Fibroblast of skin of abdomen (primary cell): Measurements from ENCODE around the gene CHST6.
"Not testable (repeated sequence)": the region's sequence is repeated elsewhere in the genome, so short reads cannot be mapped to it uniquely, and the experiment has no call there.

Experiments
- DNase-seq: peaks from one replicate; pipeline ENCODE4 v3.0.0-alpha.2; 2013

Gene CHST6

DNA sequence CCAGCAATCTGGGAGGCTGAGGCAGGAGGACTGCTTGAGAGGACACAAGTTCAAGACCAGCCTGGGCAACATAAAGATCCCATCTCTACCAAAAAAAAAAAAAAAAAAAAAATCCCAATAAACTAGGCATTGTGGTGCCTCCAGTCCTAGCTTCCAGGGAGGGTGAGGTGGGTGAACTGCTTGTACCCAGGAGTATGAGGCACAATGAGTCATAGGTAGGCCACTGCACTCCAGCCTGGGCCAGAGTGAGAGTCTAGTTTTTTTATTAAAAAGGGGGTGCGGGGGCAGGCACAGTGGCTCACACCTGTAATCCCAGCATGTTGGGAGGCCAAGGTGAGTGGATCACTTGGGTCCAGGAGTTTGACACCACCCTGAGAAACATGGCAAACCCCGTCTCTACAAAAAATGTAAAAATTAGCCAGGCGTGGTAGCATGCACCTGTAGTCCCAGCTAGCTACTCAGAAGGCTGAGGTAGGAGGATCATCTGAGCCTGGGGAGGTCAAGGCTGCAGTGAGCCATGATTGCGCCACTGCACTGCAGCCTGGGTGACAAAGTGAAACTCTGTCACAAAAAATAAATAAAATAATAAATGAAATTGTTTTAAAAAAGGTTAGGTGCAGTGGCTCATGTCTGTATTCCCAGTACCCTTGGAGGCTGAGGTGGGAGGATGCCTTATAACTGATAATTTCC is 7.8 kb upstream of the CHST6 start:
- DNase-seq: no peak

GRCh38 chr16:75501820-75502219 is 6.6 kb upstream of the CHST6 start:
- DNase-seq: peak; percentile 38

DNA sequence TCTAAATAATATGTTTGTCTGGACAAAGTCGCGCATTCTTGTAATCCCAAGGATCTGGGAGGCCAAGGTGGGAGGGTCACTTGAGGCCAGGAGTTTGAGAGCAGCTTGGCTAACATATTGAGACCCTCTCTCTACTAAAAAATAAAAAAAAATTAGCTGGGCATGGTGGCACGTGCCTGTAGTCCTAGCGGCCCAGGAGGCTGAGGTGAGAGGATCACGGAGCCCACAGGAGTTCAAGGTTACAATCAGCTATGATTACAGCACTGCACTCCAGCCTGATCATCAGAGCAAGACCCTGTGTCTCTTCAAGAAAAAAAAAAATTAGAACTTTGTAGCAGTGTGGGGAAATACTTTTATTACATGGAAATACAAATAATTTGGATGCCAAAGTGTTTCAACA is 6.1 kb upstream of the CHST6 start:
- no peak for DNase-seq

- DNase-seq: not testable (repeated sequence)
Observed at GRCh38 chr16:75498605-75499322, 3.5 kb upstream of the CHST6 start.

DNA sequence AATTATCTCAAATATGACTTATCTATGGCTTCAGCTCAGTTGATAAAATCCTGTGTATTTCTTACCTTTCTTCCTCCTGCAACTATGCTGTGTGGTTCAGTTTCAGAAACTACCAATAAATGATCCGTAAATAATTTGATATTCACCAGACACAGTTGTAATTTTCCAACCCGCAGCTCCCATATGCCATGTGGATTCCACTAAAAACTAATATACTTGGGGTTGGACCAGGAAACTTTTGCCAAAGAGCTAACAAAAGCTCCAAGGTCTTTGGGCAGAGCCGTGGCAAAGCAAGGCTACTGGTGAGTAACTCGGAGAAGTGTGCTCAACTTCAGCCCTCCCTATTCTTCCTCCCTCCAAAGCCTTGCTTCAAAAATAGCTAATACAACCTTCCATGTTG is 2.3 kb upstream of the CHST6 start:
- DNase-seq: no peak

DNA sequence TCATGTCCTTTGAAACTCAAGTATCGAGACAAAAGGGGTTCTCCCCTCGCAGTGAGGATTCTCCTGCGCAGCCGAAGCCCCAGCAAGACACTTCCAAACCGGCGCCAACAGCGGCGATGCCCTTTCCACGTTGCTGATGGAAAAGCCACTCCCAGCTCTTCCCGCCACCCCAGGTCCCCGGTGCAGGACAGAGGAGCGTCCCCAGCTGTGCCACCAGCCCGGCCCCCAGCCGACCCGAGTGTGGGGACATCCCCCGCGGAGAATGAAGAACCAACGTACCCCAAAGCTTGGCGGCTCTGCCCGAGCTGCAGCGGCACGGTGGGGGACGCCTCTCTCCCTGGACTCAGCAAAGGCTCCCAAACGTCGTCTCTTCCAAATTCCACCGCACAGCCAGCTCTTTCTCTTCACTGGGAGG is 573 bp downstream of the CHST6 start:
- DNase-seq: no peak

- DNase-seq: no peak
Observed at GRCh38 chr16:75494184-75494583, 1.1 kb downstream of the CHST6 start.

GRCh38 chr16:75491876-75492275 is 3.4 kb downstream of the CHST6 start:
- DNase-seq: no peak

DNA sequence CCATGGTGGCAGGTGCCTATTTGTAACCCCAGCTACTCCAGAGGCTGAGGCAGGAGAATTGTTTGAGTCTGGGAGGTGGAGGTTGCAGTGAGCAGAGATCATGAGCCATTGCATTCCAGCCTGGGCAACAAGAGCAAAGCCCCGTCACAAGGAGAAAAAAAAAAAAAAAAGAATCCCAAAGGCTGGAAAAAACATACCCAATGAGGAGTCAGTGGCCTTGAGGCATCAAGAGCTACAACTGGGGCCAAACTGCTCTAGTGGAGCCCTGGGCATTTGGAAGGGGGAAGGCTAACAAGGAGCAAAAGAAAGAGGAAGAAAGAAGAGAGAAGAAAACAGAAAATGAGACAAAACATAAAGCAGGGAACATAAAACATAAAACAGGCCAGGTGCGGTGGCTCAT is 6.9 kb downstream of the CHST6 start:
- DNase-seq: no peak

- DNase-seq: no peak
Observed at GRCh38 chr16:75486676-75487313, 8.4 kb downstream of the CHST6 start.

DNA sequence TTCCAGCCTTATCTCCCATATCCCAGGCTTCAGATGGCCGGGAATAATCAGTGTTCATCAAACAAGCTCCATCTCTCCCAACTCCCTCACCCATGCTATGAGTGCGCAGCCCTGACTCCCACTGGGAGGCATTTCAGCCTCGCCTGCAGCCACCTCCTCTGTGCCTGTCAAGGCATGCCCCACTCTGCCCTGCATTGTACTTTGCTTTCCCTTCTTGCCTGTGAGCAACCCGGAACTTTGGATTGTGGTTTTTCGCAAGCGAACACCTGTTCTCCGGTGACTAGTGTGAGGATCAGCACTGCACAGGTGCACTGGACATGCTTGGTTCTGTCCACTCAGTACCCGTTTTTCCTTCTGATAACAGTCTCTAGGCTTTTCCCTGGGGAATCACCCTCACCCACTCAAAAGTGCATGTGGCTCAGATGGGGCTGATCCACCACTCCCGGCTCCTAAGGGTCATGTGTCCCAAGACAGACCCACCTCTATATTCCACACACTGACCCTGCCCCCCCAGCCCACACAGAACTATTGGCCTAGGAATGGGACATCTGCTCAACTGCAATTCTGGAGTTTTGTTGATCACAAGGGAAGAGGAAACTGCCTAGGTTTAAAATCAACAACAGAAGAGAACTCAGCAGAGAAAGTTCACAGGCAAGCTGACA is 9.1 kb downstream of the CHST6 start:
- DNase-seq: no peak

GRCh38 chr16:75485230-75486013 is 9.8 kb downstream of the CHST6 start:
- no peak for DNase-seq

DNA sequence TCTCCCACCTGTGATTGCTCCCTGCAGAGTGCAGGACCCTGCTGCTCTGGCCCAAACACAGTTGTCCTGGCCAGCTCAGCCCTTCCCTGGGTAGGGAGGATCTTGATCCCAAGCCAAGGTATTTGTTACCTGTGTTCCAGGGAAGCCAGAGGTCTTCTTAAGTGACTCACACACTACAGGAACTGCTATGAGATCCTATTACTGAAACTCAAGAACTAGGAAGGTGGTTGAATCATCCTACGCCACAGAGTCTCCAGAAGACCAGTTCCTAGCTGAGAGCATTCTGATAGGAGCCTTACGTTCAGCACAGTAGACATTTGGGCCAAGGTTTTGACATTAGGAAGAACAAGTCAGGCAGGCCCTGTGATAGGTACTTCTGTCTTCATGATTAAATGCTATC is 12.0 kb downstream of the CHST6 start:
- DNase-seq: no peak

DNA sequence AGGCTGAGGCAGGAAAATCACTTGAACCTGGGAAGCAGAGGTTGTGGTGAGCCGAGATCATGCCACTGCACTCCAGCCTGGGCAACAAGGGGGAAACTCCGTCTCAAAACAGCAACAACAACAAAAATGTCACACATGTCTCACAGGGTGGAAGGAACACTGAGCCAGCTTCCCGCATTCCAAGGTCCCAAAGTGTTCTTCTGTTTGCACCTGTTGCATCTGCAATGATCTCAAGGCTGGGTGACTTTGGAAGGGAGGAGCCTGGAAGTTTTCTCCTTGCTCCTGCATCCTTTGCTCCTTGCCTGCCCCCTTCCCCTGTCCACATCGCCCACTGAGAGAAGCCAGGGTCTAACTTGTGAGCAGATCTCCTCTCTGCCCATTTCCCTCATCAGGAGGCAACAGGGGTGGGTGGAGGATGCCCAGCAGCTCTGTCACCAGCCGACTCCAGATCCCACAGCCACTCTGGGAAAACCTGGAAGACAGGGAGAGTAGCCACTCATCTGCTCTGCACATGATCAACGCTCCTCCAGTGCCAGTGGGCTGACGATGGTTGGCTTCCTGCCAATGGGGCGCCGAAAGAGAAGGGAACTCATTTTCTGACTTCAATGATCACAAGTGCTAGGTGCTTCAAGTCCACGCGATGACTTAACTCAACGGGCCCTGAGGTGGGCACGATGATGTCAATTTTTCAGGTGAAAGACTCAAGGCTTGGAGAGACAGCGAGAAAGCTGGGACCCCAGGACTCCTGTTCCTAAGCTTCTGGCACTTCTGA is 12.6 kb downstream of the CHST6 start:
- DNase-seq: no peak

DNA sequence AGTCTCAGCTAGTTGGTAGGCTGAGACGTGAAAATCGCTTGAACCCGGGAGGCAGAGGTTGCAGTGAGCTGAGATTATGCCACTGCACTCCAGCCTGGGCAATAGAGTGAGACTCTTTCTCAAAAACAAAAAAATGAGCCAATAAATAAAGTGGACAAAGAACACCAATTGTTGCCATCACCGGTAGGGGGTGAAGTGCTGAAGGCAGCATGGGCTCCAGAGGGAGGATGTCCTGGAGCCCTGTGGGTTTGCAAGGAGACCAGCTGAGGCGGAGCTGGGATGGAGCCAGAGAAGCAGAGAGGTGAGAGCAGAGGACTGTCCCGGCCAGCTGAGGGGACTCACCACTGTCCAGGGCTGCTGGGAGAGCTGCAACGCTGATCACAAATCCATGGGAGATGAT is 13.8 kb downstream of the CHST6 start:
- DNase-seq: no peak

- DNase-seq: no peak
Observed at GRCh38 chr16:75479421-75479990, 15.7 kb downstream of the CHST6 start.

DNA sequence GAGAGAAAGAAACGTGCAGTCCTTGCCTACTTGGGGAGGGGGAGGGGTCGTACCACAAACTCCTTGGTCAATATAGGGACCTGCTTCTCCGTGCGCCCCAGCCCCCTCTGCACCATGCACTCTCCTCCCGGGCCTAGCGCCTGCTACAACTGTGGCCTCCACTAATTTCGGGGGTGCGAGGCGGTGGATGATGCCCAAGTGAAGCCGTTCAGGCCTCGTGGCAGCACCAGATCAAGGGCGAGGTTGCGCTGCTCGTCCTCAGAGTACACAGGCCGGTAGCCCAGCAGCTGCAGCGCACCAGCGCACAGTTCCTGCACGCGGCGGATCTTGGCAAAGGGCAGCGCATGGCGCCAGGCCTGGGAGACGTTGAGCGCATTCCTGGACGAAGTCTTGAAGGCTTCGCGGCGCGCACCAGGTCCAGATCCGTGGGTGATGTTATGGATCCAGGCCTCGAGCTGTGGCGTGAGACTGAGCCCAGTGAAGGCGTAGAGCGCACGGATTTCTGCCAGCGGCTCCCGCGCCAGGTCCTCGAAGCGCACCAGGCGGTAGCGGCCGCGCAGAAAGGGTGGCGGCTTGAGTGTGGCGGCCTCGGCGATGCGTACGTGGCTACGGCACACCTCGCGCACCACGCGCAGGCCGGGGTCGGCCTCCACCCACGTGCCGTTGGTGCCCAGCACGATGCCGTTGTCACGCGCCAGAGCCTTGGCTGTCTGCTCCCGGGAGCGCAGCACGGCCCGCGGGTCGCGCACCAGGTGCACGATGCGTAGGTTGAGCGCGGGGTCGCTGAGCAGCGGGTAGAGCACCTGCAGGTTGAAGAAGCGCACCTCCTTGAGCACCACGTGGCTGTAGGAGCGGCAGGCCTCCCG is 16.5 kb downstream of the CHST6 start:
- no peak for DNase-seq

DNA sequence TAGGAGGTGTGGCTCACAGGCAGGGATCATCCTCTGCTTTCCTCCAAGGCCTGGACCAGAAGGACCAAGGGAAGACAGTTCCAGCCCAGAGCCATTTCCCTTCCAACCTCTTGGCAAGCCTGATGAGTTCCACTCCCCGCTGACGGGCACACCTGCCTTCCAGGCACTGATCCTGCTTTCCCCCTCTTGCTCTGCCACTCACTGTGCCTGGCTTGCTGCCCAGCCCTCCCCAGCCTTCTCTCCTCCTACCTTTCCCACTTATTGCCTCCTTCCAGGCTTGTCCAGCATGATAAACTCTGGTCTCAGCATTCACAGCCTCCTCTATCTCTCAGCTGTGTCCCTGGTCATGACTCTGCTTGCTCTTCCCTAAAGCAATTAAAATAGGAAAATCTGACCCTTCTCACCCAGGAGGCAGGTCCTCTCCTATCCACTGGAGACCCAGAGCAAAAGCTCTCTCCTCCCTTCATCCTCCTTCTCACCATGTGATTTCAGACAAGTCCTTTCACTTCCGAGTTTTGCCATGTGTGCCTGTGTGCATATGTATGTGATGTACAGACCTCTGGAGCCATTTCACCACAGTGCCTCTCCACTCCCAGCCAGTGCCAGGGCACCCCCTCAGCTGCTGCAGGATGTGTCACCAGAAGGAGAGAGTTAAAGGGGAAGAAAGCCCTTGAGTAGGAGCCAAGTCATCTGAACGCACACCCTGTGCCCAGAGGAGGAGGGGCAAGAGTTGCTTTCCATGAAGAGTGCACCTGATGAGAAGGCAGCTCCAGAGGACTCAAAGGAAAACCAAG is 17.4 kb downstream of the CHST6 start:
- DNase-seq: no peak

GRCh38 chr16:75476817-75477216 is 18.4 kb downstream of the CHST6 start:
- no peak for DNase-seq
